Stimulated activated naive B cell treated with anti-CD40 and anti-IgM and Interleukin-4, amounts not matched to agents 10 μg/mL and 1 μg/mL and 100 μg/mL, for 72 hours (primary cell): ENCODE data around the gene ATP9B.

ENCODE experiments used
- ATAC-seq, 2 donors: fragments of 150-1000 bp; cut with Tn5 transposase; replicated peaks; 2 replicates each; pipeline ENCODE4 v1.10.0; 2021; ENCODE audit warnings: moderate library complexity in 1 of 2
- DNase-seq: peaks from one replicate; pipeline ENCODE4 v3.0.0; 2021
- H3K27ac Mint-ChIP-seq: one replicate; pipeline ENCODE4 v1.8.0; 2022; ENCODE audit warnings: mild to moderate bottlenecking, mixed read lengths
- H3K27me3 Mint-ChIP-seq, 2 donors: one replicate each; pipeline ENCODE4 v1.8.0; 2022; ENCODE audit warnings: mixed read lengths in 2 of 2
- H3K36me3 Mint-ChIP-seq, 2 donors: one replicate each; pipeline ENCODE4 v1.8.0; 2022; ENCODE audit warnings: mixed read lengths in 2 of 2, mild to moderate bottlenecking in 1 of 2
- H3K4me1 Mint-ChIP-seq, 2 donors: one replicate each; pipeline ENCODE4 v1.8.0; 2022; ENCODE audit warnings: mixed read lengths in 2 of 2, mild to moderate bottlenecking in 1 of 2
- H3K4me3 Mint-ChIP-seq, 2 donors: one replicate each; pipeline ENCODE4 v1.8.0; 2022; ENCODE audit warnings: mild to moderate bottlenecking in 2 of 2, mixed read lengths in 2 of 2, moderate library complexity in 1 of 2
- H3K9me3 Mint-ChIP-seq, 2 donors: one replicate each; pipeline ENCODE4 v1.8.0; 2022; ENCODE audit warnings: mixed read lengths in 2 of 2, mild to moderate bottlenecking in 1 of 2

ATP9B gene

GRCh38 chr18:79422022-79422782 lies 353.0 kb downstream of the ATP9B start:
- peak in 1 of 2 donors; percentile 41 for ATAC-seq
- Mint-ChIP-seq H3K27ac (peak overlapping the region; percentile 88), H3K4me3 (no peak overlapping the region), H3K9me3 (no peaks in the 10 kb centered on the region), H3K4me1 (peaks cover 32 to 50% of the 10 kb centered on the region in 2 donors), H3K36me3 (peaks cover 47 to 52% of the 10 kb centered on the region in 2 donors), H3K27me3 (no peaks in the 10 kb centered on the region)
- DNase-seq: no peak

DNA sequence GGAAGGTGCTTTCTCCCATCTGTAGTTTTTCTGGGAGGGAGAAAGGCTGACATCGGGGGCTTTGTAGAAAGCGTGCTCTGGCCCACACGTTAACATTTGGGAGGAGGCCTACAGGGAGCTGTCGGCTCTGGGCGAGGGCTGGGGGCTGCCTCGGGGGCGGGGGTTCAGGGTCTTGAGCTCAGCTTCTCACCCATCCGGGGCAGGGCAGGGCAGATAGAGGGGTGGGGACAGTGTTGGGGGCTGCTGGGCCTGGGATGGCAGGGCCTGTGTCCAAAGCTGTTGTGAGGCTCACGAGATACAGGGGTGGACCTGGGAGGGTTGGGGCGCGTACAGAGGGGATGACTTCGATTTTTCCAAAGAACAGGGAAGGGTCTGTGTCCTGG lies 353.6 kb downstream of the ATP9B start:
- H3K4me1 Mint-ChIP-seq: peaks cover 31 to 53% of the 10 kb centered on the region in 2 donors
- ATAC-seq (no peak), DNase-seq (no peak)
- H3K9me3 Mint-ChIP-seq: no peaks in the 10 kb centered on the region
- peaks cover 47 to 52% of the 10 kb centered on the region in 2 donors for H3K36me3 Mint-ChIP-seq
- H3K4me3 Mint-ChIP-seq: no peak overlapping the region
- peak overlapping the region; percentile 88 for H3K27ac Mint-ChIP-seq
- H3K27me3 Mint-ChIP-seq: no peaks in the 10 kb centered on the region

DNA sequence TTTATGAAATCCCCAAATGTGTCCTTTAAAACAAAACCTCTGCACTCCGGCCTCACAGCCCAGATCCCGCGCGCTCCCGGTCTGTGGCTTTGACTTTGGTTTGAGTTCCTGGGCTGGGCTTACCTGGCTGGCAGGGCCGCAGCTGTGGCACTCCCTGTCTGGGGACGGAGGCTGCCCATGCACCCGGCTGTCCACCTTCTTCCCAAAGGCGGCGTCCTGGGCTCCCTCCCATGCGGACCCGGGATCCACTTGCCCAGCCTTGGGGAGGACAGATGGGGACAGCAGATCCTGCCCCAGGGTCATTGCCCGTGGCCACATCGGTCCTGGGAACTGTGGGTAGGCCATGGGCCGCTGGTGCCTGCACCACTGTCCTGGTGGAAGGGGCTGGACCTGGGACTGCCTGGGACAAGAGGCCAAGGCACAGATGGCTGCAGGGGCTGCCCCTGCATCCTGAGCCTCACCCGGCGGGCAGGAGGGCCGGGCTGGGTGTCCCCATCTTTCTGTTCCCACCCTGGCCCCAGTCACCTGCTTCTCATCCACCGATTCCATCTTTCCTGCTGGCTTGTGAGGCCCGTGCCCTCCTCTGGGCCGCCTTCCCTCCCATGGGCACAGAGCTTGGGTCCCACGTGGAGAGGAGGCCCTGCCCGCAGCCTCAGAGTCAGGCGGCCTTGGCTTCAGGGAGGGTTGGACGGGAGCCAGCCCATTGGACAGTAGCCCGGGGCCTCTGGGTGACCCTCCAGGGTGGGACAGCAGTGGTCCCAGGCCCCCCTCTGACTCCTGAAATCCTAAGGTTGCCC lies 354.2 kb downstream of the ATP9B start:
- peaks cover 33 to 60% of the 10 kb centered on the region in 2 donors for H3K4me1 Mint-ChIP-seq
- H3K36me3 Mint-ChIP-seq: peaks cover 46 to 51% of the 10 kb centered on the region in 2 donors
- no peak overlapping the region for H3K4me3 Mint-ChIP-seq
- H3K27me3 Mint-ChIP-seq: no peaks in the 10 kb centered on the region
- H3K9me3 Mint-ChIP-seq: no peaks in the 10 kb centered on the region
- ATAC-seq (no peak), DNase-seq (no peak)
- peak overlapping the region; percentile 67 for H3K27ac Mint-ChIP-seq

DNA sequence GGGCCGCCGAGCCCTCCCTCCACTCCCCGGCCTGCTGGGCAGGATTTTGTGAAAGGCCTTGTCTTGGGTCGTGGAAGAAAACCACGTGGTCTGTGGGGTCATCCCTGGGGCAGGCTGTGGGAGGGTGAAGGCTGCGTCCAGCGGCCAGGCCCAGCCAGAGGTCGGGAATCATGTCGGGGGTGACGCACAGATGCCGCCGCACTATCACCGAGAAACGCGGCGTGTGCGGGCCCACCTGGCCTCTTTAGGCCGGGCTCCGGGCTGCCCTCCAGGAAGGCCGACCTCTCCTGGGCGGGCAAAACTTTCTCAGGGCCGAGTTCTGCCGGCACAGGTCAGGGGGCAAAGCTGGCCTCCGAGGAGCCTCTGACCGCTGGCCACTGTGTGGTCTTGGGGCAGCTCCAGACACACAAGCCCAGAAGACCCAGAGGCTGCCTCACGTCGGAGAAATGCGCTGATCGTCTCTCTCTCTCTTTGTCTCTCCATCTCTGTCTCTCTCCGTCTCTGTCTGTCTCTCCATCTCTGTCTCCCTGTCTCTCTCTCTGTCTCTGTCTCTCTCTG lies 354.9 kb downstream of the ATP9B start:
- Mint-ChIP-seq H3K27me3 (no peaks in the 10 kb centered on the region), H3K4me3 (no peak overlapping the region), H3K9me3 (no peaks in the 10 kb centered on the region), H3K27ac (peak overlapping the region; percentile 83), H3K36me3 (peaks cover 46 to 53% of the 10 kb centered on the region in 2 donors), H3K4me1 (peaks cover 33 to 67% of the 10 kb centered on the region in 2 donors)
- no peak for ATAC-seq
- DNase-seq: no peak

GRCh38 chr18:79424880-79425568 lies 355.8 kb downstream of the ATP9B start:
- H3K27me3 Mint-ChIP-seq: no peaks in the 10 kb centered on the region
- H3K4me3 Mint-ChIP-seq: peak overlapping the region; percentile 5 to 21
- H3K27ac Mint-ChIP-seq: peak overlapping the region; percentile 83
- ATAC-seq: no peak
- DNase-seq: no peak
- H3K36me3 Mint-ChIP-seq: peaks cover 45 to 56% of the 10 kb centered on the region in 2 donors
- H3K9me3 Mint-ChIP-seq: no peaks in the 10 kb centered on the region
- peaks cover 36 to 76% of the 10 kb centered on the region in 2 donors for H3K4me1 Mint-ChIP-seq

DNA sequence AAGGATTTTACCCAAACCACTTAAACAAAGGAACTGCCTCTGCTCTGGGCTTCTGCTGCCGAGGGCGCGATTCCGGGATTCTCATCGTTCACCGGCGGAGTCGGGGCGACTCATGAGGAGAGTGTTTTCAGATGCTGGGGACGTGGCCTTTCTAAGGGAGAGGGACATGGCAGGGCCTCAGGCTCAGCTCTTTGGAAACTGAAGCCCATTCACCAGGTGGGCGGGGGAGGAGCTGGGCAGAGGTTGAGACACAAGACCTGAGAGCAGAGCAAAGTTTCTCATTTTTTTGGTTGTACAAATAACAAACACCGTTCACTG lies 356.3 kb downstream of the ATP9B start:
- Mint-ChIP-seq H3K27ac (peak overlapping the region; percentile 83), H3K27me3 (no peaks in the 10 kb centered on the region), H3K36me3 (peaks cover 40 to 51% of the 10 kb centered on the region in 2 donors), H3K9me3 (no peaks in the 10 kb centered on the region), H3K4me3 (no peak overlapping the region), H3K4me1 (peaks cover 31 to 76% of the 10 kb centered on the region in 2 donors)
- ATAC-seq (no peak), DNase-seq (no peak)

GRCh38 chr18:79426376-79427300 lies 357.4 kb downstream of the ATP9B start:
- Mint-ChIP-seq H3K4me3 (no peak overlapping the region), H3K4me1 (peaks cover 33 to 81% of the 10 kb centered on the region in 2 donors), H3K27ac (peak overlapping the region; percentile 83), H3K27me3 (no peaks in the 10 kb centered on the region), H3K9me3 (no peaks in the 10 kb centered on the region), H3K36me3 (peaks cover 39 to 50% of the 10 kb centered on the region in 2 donors)
- DNase-seq: no peak
- ATAC-seq: no peak

DNA sequence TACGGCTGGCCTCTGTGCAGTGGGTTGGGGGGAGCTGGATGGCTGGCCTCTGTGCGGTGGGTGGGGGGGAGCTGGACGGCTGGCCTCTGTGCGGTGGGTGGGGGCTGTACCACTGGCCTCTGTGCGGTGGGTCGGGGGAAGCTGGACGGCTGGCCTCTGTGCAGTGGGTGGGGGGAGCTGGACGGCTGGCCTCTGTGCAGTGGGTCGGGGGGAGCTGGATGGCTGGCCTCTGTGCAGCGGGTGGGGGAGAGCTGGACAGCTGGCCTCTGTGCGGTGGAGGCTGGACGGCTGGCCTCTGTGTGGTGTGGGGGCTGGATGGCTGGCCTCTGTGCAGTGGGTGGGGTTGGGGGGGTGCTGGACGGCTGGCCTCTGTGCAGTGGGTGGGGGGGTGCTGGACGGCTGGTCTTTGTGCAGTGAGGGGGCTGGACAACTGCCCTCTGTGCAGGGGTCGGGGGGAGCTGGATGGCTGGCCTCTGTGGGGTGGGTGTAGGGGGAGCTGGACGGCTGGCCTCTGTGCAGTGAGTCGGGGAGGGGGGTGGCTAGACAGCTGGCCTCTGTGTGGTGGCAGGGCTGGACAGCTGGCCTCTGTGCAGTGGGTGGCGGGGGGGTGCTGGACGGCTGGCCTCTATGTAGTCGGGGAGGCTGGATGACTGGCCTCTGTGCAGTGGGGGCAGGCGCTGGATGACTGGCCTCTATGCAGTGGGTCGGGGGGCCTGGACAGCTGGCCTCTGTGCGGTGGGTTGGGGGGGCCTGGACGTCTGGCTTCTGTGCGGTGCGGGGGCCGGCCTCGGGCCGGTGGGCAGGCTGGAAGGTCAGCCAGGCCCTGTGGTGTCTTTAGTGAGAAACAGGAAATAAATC lies 358.4 kb downstream of the ATP9B start:
- no peaks in the 10 kb centered on the region for H3K27me3 Mint-ChIP-seq
- peak overlapping the region; percentile 83 for H3K27ac Mint-ChIP-seq
- H3K9me3 Mint-ChIP-seq: no peaks in the 10 kb centered on the region
- H3K4me1 Mint-ChIP-seq: peaks cover 31 to 82% of the 10 kb centered on the region in 2 donors
- H3K36me3 Mint-ChIP-seq: peaks cover 42 to 53% of the 10 kb centered on the region in 2 donors
- H3K4me3 Mint-ChIP-seq: no peak overlapping the region
- DNase-seq: no peak
- no peak for ATAC-seq
